ENCODE results near the gene SSR1. TPM values are rescaled to one million over a fixed set of nuclear protein-coding genes. Genes with fewer than 3 reads are reported as not detected.

Gene SSR1
- total RNA-seq, 1 donor from 2014 or later = 96.6 TPM

GRCh38 chr6:7218406-7218988, 94.5 kb downstream of the SSR1 start:
- DNase-seq (ENCODE audit: low spot score) = no peak

More at GRCh38 chr6:7218406-7218988, 94.5 kb downstream of the SSR1 start:
- Mint-ChIP-seq H3K27ac (no peak overlapping the region), H3K36me3 (peaks cover 7% of the 10 kb centered on the region), H3K4me3 (no peak overlapping the region), H3K4me1 (peaks cover 27% of the 10 kb centered on the region), H3K9me3 (no peaks in the 10 kb centered on the region), H3K27me3 (ENCODE audit: insufficient read depth, low read depth) (no peaks in the 10 kb centered on the region)
- Histone ChIP-seq H3K4me1 (peaks cover 36% of the 10 kb centered on the region), H3K9ac (no peak overlapping the region), H3K9me3 (ENCODE audit: low read depth) (no peaks in the 10 kb centered on the region), H3K4me2 (no peak overlapping the region), H3K4me3 (no peak overlapping the region), H3K27me3 (no peaks in the 10 kb centered on the region), H3K36me3 (no peaks in the 10 kb centered on the region), H3K79me2 (ENCODE audit: low read depth) (no peaks in the 10 kb centered on the region), H4K20me1 (ENCODE audit: low read depth) (peaks cover 17% of the 10 kb centered on the region), H2AFZ (replicated peaks) (no peak overlapping the region), H3K27ac (no peak overlapping the region), H3F3A (ENCODE audit: low read depth) (peaks cover 13% of the 10 kb centered on the region)
- no peak for TF ChIP-seq EZH2 (IDR thresholded peaks at IDR 0.05)
- TF ChIP-seq CTCF (IDR thresholded peaks at IDR 0.05) = no peak
- TF ChIP-seq EZH2phosphoT487 (IDR thresholded peaks at IDR 0.05) = no peak

Other genes starting within 250 kb of the SSR1 start
- gene RREB1, start 205.2 kb downstream of the SSR1 start, total RNA-seq (ENCODE audit: low replicate concordance) = 12.1 and 13.1 TPM in 2 replicates
- 0.03 TPM in 1 of 2 replicates, not detected in the other for gene CAGE1, start 76.5 kb upstream of the SSR1 start, total RNA-seq (ENCODE audit: low replicate concordance)
- gene RIOK1, start 76.6 kb upstream of the SSR1 start, total RNA-seq (ENCODE audit: low replicate concordance) = 17.3 and 21.5 TPM in 2 replicates
- 38.3 and 38.7 TPM in 2 replicates for gene DSP, start 228.5 kb upstream of the SSR1 start, total RNA-seq (ENCODE audit: low replicate concordance)